HUES64 (cell line): ENCODE data around the gene NDUFAF4.

Experiments
- H3K27ac ChIP-seq: 2 replicates; pipeline ENCODE4 v1.7.0; 2013; ENCODE audit warnings: low read depth, low read length, inconsistent platforms
- H3K27me3 ChIP-seq: 2 replicates; pipeline ENCODE4 v1.6.1; 2013; ENCODE audit warnings: mild to moderate bottlenecking, low read length; ENCODE audit not compliant: insufficient read depth
- H3K36me3 ChIP-seq: 2 replicates; pipeline ENCODE4 v1.6.1; 2013; ENCODE audit warnings: mild to moderate bottlenecking, low read length; ENCODE audit not compliant: insufficient read depth
- H3K4me1 ChIP-seq: 2 replicates; pipeline ENCODE4 v1.6.1; 2013; ENCODE audit warnings: mild to moderate bottlenecking, low read length, moderate library complexity; ENCODE audit not compliant: insufficient read depth
- H3K4me3 ChIP-seq: 2 replicates; pipeline ENCODE4 v1.5.1; 2013; ENCODE audit warnings: mild to moderate bottlenecking, low read length, moderate library complexity
- H3K9ac ChIP-seq: 2 replicates; pipeline ENCODE4 v1.6.1; 2013; ENCODE audit warnings: mild to moderate bottlenecking, low read depth, low read length
- H3K9me3 ChIP-seq: 2 replicates; pipeline ENCODE4 v1.6.1; 2013; ENCODE audit warnings: low read depth, low read length; ENCODE audit not compliant: insufficient read depth
- WGBS: fragments of 150-250, 120-280 bp; methylation state at CpG from one replicate; pipeline ENCODE4 v1.1.7; 2013; ENCODE audit warnings: missing lambda C conversion rate; 5-methylcytosine and 5-hydroxymethylcytosine counted together

NDUFAF4 gene

DNA sequence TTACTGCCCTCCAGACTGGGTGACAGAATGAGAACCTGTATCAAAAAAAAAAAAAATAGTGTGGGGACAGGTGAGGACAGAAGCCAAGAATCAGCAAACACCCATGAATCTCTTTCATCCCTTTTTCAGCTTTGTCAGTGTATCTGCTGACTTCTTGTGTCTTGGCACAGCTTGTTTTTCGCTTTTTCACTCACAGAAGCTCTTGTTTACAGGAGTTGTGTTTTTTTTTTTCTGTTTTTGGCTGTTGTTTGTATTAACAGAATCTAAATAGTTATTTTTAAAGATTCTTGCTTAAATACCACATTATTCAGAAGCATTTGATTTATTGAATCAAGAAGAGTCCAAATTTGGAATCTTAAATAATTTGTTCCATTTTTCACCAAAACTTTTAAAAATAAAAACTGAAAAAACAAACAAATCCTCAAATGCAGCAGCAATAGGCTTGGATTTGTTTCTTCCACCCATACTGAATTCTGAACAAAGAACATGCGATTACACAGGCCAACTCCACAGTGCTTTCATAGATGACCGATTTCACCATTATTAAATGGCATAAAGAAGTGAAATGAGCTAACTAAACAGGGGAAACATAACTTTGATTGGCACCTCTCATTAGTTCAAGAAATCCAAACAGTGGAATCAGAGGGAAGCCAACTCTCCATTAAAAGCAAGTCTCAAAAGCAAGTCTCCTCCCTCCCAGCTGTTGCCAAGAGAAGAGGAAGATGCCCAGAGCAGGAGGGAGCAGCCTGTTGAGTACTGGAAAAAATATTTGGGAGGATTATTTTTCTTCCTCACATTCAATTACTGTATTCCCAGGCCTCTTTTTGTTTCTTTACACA, 33.3 kb downstream of the NDUFAF4 start:
- H3K9me3 ChIP-seq: 0 out of 2 replicates have a peak, but pooled peaks cover 2% of the 10 kb centered on the region
- H3K4me1 ChIP-seq: no peaks in the 10 kb centered on the region
- 82% methylated on average over 2 of the region's 3 CpGs for WGBS
- H3K36me3 ChIP-seq: no peaks in the 10 kb centered on the region
- H3K27ac ChIP-seq: no peak overlapping the region
- H3K27me3 ChIP-seq: no peaks in the 10 kb centered on the region
- no peak overlapping the region for H3K4me3 ChIP-seq
- no peak overlapping the region for H3K9ac ChIP-seq

DNA sequence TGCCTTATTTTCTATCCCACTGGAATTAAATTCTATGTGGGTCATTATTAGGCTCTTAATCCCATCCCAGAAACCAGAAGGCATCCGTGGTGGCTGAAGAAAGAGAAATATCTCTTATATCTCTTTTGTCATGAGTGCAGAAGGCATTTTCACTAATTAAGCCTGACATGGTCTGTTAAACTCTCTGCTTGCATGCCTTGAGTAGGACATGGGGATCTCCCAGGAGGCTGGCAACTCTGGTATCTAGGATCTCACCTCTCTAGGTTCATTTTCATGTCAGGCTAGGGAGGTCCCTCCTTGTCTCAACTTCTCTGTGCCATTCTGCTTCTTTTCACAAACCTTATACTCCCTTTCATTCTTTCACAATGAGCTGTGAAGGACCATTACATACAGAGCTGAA, 35.1 kb downstream of the NDUFAF4 start:
- H3K36me3 ChIP-seq: no peaks in the 10 kb centered on the region
- no peak overlapping the region for H3K9ac ChIP-seq
- no CpG with 5 or more reads among the region's 1 CpG for WGBS
- 0 out of 2 replicates have a peak, but pooled peaks cover 2% of the 10 kb centered on the region for H3K9me3 ChIP-seq
- H3K4me1 ChIP-seq: no peaks in the 10 kb centered on the region
- H3K27me3 ChIP-seq: no peaks in the 10 kb centered on the region
- no peak overlapping the region for H3K27ac ChIP-seq
- no peak overlapping the region for H3K4me3 ChIP-seq

DNA sequence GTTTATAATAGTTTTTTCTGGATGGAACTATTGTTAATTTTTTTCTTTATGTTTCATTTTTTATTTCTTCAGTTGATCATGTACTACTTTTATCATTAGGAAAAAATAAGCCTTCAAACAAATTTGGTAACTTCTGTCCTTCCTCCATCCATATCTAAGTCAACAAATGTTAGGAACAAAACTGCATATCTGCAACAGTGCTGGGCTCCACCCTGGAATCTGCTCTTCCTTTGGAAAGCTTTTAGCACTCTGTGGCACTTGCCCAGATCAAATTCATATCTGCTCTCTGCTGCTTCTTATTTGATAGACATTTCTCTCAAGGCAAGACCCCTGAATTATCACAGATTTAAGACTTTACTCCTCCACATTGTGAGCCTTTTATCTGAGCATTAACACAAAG, 36.1 kb downstream of the NDUFAF4 start:
- Histone ChIP-seq H3K4me1 (no peaks in the 10 kb centered on the region), H3K9me3 (0 out of 2 replicates have a peak, but pooled peaks cover 2% of the 10 kb centered on the region), H3K4me3 (no peak overlapping the region), H3K27me3 (no peaks in the 10 kb centered on the region), H3K36me3 (no peaks in the 10 kb centered on the region), H3K27ac (no peak overlapping the region), H3K9ac (no peak overlapping the region)

DNA sequence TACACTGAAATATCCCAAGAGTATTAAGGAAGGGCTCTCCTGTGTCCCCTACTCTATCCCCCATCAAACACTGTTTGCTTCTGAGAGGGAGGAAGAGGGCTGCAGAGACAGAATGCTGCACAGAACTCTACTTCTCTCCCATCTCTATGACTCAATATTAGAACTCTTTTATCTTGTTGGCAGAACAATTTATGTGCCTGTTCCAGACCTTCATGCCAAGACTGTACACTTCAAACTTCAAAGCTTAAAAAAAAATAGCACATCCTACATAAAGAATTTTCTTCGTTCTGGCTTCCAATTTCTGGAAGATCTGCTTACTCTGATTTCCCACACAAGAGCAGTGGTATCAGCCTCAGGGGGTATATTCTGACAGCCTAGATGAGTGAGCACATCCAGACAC, 40.8 kb downstream of the NDUFAF4 start:
- H3K4me3 ChIP-seq: no peak overlapping the region
- H3K9ac ChIP-seq: no peak overlapping the region
- peaks cover 13% of the 10 kb centered on the region for H3K9me3 ChIP-seq
- H3K27ac ChIP-seq: no peak overlapping the region
- WGBS: 95% methylated on average over 1 of the region's 1 CpG
- H3K36me3 ChIP-seq: no peaks in the 10 kb centered on the region
- H3K27me3 ChIP-seq: no peaks in the 10 kb centered on the region
- H3K4me1 ChIP-seq: no peaks in the 10 kb centered on the region

DNA sequence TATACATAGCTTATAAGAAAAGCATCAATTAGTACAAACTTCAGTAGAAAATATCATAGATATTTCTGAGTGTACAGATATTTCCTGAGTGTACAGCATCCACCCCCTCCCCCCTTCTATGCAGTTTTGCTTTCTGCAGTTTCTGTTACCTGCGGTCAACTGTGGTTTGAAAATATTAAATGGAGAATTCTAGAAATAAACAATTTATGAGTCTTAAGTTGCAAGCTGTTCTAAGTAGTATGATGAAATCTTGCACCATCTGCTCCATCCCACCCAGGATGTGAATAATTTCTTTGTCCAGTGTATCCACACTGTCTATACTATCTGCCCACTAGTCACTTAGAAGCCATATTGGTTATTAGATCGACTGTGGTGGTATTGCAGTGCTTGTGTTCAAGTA, 44.6 kb downstream of the NDUFAF4 start:
- H3K9ac ChIP-seq: no peak overlapping the region
- no CpG with 5 or more reads among the region's 2 CpGs for WGBS
- no peaks in the 10 kb centered on the region for H3K36me3 ChIP-seq
- no peaks in the 10 kb centered on the region for H3K27me3 ChIP-seq
- H3K9me3 ChIP-seq: peaks cover 10% of the 10 kb centered on the region
- H3K27ac ChIP-seq: no peak overlapping the region
- H3K4me1 ChIP-seq: no peaks in the 10 kb centered on the region
- H3K4me3 ChIP-seq: no peak overlapping the region

DNA sequence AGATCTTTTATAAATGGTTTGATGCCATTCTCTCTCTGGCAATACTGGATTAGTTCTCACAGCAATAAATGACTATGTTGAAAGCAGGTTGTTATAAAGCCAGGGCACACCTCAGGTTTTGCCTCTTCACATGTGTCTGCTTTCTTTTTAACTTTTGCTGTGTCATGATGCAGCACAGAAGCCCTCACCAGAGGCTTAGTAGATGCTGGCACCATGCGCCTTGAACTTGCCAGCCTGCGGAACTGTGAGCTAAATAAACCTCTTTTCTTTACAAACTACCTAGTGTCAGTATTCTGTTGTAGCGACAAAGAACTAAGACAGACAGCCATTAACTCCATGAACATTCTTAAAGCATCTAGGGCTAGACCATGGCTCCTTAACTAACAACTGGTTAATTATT, 45.1 kb downstream of the NDUFAF4 start:
- Histone ChIP-seq H3K9ac (no peak overlapping the region), H3K27me3 (no peaks in the 10 kb centered on the region), H3K27ac (no peak overlapping the region), H3K4me1 (no peaks in the 10 kb centered on the region), H3K9me3 (peaks cover 10% of the 10 kb centered on the region), H3K36me3 (no peaks in the 10 kb centered on the region), H3K4me3 (no peak overlapping the region)
- WGBS: 96% methylated on average over 3 of the region's 3 CpGs

DNA sequence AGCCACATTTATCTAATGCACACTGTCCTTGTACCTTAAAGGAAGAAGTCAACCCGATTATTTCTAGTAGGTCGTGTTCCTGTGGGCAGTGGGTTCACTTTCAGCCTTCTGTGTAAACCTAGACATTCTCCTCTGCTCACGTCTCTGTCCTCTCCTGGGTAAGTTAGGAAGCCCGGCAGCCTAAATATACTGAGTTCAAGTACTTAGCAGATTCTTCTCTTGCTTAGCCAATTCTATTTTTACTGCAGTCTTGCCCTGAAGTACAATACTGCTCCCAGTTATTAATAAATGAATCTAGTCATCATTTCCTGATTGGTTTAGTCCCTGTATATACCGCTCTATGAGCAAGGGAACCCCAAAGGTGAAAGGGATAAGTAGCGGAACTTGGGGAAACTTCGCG, 45.8 kb downstream of the NDUFAF4 start:
- Histone ChIP-seq H3K27me3 (no peaks in the 10 kb centered on the region), H3K36me3 (no peaks in the 10 kb centered on the region), H3K4me3 (no peak overlapping the region), H3K4me1 (no peaks in the 10 kb centered on the region), H3K9me3 (peaks cover 10% of the 10 kb centered on the region), H3K27ac (no peak overlapping the region), H3K9ac (no peak overlapping the region)
- WGBS: 95% methylated on average over 8 of the region's 8 CpGs

DNA sequence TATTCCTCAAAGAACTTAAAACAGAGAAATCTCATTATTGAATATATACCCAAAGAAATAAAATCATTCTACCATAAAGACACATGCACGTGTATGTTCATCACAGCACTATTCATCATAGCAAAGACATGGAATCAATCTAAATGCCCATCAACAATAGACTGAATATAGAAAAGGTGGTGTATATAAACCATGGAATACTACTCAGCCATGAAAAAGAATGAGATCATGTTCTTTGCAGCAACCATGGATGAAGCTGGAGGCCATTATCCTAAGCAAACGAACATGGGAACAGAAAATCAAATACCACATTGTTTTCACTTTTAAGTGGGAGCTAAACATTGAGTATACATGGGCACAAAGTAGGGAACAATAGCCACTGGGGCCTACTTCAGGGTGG, 48.1 kb downstream of the NDUFAF4 start:
- WGBS: 92% methylated on average over 2 of the region's 2 CpGs
- Histone ChIP-seq H3K4me3 (no peak overlapping the region), H3K27ac (no peak overlapping the region), H3K4me1 (no peaks in the 10 kb centered on the region), H3K9me3 (peaks cover 10% of the 10 kb centered on the region), H3K36me3 (no peaks in the 10 kb centered on the region), H3K27me3 (no peaks in the 10 kb centered on the region), H3K9ac (no peak overlapping the region)

DNA sequence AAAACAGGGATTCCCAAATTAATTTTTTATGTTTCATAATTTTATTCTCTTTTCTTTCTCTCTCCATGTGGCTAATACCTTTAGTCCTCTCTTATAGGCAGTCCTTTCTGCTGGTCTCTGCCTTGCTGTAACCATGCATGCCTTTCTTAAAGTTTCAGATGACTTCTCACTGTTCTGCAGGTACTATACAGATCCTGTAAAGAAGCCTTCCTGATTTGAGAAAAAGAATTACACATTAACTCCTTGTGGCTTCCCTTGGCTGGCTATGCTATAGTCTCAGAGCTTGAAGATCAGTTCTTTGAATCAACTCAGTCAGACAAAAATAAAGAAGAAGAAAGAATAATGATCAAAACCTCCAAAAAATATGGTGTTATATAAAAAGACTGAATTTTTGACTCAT, 53.2 kb downstream of the NDUFAF4 start:
- no peak overlapping the region for H3K9ac ChIP-seq

DNA sequence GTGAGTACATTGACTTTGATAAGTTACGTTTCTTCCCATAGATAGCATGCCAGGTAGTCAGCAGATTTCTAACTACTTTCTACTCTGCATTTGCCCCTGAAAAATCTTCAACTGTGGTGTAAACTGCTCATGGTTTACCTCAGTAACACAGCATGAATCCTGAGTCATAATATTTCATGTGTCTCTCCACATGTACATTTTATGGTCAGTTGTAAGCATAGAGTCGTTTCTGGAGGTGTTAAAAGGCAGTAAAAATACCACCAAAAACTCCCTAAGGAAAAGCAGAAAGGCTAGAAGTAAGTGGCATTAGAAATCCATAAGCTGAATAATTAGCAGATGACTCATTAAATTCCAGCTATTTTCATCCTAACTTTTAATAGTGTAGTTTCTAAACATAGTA, 56.3 kb downstream of the NDUFAF4 start:
- Histone ChIP-seq H3K9me3 (no peaks in the 10 kb centered on the region), H3K27ac (no peak overlapping the region), H3K27me3 (peaks cover 12% of the 10 kb centered on the region), H3K36me3 (no peaks in the 10 kb centered on the region), H3K4me3 (no peak overlapping the region), H3K9ac (no peak overlapping the region), H3K4me1 (no peaks in the 10 kb centered on the region)
- 100% methylated on average over 1 of the region's 2 CpGs for WGBS

More for the DNA sequence above, 53.2 kb downstream of the NDUFAF4 start:
- no peaks in the 10 kb centered on the region for H3K27me3 ChIP-seq
- H3K27ac ChIP-seq: no peak overlapping the region
- H3K4me3 ChIP-seq: no peak overlapping the region
- no peaks in the 10 kb centered on the region for H3K4me1 ChIP-seq
- no peaks in the 10 kb centered on the region for H3K9me3 ChIP-seq
- no peaks in the 10 kb centered on the region for H3K36me3 ChIP-seq
